ENCODE measurements around the gene APELA.
"Not testable (repeated sequence)": the region's sequence is repeated elsewhere in the genome, so short reads cannot be mapped to it uniquely, and the experiment has no call there.

The APELA gene

GRCh38 chr4:164924670-164925238 is 47.8 kb downstream of the APELA start:
- no peak for DNase-seq (ENCODE audit: low read depth in 2 of 2)

- no peak for DNase-seq (ENCODE audit: low read depth in 2 of 2)
These were observed 49.3 kb downstream of the APELA start for GRCh38 chr4:164926301-164926700.

- DNase-seq (ENCODE audit: low read depth in 2 of 2): not testable (repeated sequence)
These were observed 50.1 kb downstream of the APELA start for GRCh38 chr4:164927101-164927500.

DNA sequence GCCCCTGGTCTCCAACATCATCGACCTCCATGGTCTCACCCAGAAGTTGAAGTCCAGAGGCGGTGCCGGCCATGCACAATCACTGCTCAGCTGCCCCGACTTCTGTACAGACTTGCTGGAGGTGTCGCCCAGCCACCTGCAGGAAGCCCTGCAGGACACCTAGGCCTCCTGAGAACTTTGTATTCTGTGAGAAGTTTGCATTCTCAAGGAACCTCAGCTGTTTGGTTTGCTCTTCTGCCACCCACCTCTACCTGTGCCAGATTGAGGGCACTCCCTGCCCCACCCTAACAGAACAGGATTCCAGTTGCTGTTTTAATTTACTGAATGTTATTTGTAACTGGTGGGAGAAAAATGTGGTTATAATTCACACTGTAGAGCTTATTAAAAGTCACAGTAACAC is 53.7 kb downstream of the APELA start:
- DNase-seq (ENCODE audit: low read depth in 2 of 2): no peak

DNA sequence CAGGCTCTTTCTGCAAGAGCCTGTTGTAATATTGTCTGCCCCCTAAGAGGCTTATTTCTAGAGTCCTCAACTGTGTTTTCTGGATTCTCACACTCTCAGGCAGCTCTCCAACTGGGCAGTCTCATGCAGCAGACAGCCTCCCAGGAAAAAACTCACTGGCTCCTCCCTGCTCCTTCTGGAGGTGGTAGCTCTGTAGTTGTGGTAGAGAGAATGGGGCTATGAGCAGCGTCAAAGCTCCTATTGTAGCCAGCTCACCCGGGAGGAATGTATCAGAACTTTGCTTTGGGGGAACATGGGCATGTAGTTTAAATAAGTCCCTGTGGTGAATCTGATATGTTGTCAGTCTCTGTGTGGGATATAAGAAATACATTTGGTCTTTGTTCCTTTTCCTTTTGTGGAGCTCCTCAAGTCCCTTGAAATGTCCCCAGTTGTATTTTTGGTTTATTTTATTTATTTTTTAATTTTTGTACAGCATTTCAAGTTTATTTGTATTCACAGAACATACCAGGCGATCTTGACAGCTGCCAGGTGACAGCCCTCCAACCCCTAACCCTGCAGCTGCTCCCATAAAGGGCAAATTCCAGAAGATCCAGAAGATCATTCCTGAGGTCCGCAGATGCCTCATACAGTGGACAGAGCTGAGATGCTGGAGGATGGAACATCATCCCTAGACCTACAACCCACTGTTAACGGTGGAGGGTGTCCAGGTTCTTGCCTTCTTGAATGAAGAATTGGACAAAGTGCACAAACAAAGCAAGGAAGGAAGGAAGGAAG is 54.8 kb downstream of the APELA start:
- no peak for DNase-seq (ENCODE audit: low read depth in 2 of 2)

DNA sequence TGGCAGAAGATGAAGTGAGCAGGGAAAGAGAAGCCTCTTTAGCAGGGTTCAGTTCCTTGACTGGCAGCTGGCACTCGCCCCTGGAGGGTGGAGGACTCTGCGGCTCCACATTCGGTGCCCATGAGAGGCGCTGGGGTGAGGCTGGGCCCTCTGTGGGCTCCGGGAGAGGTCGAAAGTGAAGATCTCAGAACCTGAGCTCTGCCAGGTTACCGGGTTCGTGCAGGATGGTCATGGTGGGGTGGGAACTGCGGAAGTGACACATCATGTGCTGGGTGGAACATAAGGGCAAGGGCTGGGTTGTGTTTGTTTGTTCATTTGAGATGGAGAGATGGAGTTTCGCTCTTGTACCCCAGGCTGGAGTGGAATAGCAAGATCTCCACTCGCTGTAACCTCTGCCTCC is 56.3 kb downstream of the APELA start:
- DNase-seq (ENCODE audit: low read depth in 2 of 2): no peak

- DNase-seq (ENCODE audit: low read depth in 2 of 2): no peak
These were observed 58.4 kb downstream of the APELA start for GRCh38 chr4:164935363-164935762.

- not testable (repeated sequence) for DNase-seq (ENCODE audit: low read depth in 2 of 2)
These were observed 59.1 kb downstream of the APELA start for GRCh38 chr4:164935865-164936606.

DNA sequence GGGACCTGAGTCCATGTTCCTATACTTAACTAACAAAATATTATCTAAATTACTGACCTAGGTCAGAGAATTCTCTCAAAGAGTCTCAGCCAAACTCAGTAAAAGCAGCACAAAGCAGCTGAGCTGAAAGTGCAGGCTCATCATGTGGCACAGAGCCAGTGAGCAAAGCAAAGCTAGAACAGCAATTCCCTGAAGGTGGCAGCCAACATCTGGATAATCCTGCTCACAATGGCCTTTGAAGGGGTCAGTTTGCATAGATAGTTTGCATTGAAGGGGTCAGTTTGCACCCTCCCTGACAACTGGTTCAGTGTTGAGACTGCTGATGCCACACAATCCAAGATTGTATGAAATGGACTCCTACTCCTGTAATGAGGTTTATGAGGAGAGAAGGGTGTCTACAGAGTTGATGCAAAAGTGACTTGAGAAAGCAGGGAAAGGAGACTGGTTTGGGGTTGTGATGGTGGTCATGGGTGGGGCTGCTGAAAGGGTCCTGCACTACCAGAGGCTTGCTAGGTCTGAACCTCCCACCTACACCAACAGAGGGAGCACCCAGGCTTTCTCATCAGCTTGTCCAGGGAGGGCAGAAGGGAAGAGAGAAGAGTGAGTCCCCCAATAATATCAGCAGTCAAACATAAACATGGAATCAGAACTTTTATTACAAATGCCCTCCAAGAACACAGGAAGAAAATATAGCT is 60.7 kb downstream of the APELA start:
- DNase-seq (ENCODE audit: low read depth in 2 of 2): no peak

DNA sequence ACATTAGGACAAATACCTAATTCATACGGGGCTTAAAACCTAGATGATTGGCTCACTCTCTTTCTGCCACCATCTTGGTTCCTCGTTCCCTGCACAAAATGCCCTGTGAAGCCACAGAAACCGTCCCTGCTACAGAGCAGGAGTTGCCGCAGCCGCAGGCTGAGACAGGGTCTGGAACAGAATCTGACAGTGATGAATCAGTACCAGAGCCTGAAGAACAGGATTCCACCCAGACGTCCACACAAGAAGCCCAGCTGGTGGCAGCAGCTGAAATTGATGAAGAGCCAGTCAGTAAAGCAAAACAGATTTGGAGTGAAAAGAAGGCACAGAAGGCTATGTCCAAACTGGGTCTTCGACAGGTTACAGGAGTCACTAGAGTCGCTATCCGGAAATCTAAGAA is 66.2 kb downstream of the APELA start:
- no peak for DNase-seq (ENCODE audit: low read depth in 2 of 2)

GRCh38 chr4:164945146-164945545 is 68.2 kb downstream of the APELA start:
- no peak for DNase-seq (ENCODE audit: low read depth in 2 of 2)

DNA sequence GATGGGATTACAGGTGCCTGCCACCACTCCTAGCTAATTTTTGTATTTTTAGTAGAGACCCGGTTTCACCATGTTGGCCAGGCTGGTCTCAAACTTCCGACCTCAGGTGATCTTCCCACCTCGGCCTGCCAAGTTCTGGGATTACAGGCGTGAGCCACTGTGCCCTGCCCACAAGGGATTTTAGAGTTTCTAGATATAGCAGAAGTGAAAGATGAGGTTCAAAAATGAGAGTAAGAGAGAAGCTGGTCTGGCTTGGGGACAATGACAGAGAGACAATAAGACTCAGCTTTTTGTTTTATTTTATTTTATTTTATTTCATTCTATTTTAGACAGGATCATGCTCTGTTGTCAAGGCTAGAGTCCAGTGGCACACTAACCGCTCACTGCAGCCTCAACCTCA is 69.8 kb downstream of the APELA start:
- no peak for DNase-seq (ENCODE audit: low read depth in 2 of 2)

Measured in activated CD8-positive, alpha-beta memory T cell treated with anti-CD3 and anti-CD28 coated beads for 4 hours (primary cell).